Stimulated activated CD8-positive, alpha-beta memory T cell treated with anti-CD3 and anti-CD28 coated beads, Interleukin-2, amount 100 ng/mL, for 1 hour (primary cell): ENCODE data around the gene LYRM7.
"Not testable (repeated sequence)": the region's sequence is repeated elsewhere in the genome, so short reads cannot be mapped to it uniquely, and the experiment has no call there.

Source experiments
- DNase-seq, 2 donors: peaks; one replicate each; pipeline ENCODE4 v3.0.0-alpha.2; 2020; ENCODE audit warnings: low read depth in 2 of 2

The LYRM7 gene

GRCh38 chr5:131221008-131221703, 50.4 kb downstream of the LYRM7 start:
- no peak for DNase-seq

- DNase-seq = no peak
Measured at GRCh38 chr5:131221888-131222287, 51.1 kb downstream of the LYRM7 start.

GRCh38 chr5:131222731-131223130, 52.0 kb downstream of the LYRM7 start:
- no peak for DNase-seq

DNA sequence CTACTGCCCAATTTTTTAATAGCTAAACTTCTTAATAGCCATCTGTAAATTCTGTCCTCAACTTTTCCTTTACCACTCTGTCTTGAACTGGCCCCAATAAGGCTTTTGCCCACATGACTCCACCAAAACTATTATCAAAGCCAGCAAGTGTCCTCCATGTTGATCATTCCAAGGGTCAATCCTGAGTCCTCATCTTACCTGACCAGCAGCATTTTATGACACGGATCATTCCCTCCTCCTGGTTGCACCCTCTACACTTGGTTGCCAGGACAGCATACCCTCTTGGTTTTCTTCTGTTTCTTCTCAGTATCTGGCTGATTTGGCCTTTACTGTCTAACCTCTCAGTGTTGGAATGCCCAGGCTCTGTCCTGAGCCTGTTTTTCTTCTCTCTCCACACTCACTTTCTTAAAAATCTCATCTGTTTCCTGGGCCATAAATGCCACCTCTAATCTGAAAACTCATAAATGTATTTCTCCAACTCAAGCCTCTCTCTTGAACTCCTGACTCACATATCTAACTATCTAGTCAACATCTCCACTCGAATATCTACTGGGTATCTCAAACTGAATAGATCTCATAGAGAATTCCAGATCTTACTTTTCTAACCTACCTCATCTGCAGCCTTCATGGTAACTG, 53.1 kb downstream of the LYRM7 start:
- DNase-seq = no peak

GRCh38 chr5:131224387-131225201, 53.9 kb downstream of the LYRM7 start:
- no peak for DNase-seq

DNA sequence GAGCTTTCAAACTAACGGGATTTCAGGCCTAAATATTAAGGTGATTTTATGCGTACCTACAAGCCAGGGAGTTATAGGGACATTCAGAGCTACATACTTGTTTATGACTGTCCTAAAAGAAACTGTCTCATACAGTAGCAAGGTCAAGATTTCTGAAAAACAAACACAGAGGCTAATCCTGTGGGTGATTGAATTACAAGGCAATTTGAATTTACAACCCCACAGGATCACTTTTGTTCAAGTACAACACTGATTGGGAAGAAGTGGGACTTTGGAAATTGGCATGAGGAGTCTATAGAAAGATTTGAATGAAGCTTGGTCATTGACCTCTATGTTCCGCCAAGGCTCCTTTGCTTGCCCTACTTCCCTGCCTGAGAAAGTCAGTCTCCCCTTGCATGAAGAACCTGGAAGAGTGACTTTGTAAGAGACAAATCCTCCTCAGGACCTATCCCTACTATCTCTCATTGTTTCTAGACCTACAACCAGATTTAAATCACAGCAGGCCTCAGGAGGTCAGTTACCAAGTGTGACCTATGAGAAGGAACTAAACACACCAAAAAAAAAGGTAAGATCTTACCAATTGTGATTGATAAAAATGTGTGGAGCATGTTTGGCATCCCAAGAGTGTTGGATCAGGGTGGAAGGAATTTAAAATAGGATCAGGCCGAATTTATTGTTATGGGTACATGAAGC, 54.7 kb downstream of the LYRM7 start:
- no peak for DNase-seq

DNA sequence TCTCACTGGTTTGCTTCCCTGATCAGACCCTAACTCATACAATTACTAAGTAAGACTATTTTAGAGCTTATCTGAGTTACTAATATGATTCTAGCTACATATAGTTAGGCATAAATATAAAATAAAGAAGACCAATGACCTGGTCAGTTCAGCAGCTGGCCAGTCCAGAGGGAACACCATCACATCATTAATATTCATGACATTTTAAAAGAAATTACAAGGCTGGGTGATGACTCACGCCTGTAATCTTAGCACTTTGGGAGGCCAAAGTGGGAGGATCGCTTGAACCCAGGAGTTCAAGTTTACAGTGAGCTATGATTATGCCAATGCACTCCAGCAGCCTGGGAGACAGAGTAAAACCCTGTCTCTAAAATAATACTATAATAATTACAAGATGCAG, 56.2 kb downstream of the LYRM7 start:
- no peak for DNase-seq

- no peak for DNase-seq
Measured at GRCh38 chr5:131228646-131229045, 57.9 kb downstream of the LYRM7 start.

DNA sequence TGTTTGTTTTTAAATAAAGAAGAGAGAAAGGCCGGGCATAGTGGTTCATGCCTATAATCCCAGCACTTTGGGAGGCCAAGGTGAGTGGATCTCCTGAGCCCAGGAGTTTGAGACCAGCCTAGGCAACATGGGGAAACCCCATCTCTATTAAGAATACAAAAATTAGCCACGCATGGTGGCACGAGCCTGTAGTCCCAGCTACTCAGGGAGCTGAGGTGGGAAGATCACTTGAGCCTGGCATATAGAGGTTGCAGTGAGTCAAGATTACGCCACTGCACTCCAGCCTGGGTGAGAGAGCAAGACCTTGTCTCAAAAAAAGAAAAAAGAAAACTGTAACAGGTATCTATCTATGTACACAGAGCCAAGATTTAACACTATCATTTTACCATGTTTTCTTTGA, 58.9 kb downstream of the LYRM7 start:
- no peak for DNase-seq

DNA sequence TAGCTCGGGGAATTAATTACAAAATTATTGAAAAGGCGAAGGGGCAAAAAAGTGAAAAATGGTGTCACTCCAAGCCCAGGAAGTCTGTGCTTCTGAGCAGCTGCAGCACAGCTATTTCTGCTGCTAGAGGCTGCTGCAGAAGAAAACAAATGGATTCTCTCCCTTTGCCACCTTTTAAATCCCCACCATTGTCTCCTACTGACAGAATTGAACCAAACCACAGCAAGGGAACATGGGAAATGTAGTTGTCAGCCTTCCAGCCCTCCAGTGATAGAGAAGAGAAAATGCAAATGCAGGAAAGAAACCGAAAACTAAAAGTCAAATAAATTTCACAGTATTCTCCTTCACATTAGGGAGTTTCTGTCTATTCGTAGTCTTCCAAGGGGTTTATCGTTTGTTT, 59.7 kb downstream of the LYRM7 start:
- no peak for DNase-seq

DNA sequence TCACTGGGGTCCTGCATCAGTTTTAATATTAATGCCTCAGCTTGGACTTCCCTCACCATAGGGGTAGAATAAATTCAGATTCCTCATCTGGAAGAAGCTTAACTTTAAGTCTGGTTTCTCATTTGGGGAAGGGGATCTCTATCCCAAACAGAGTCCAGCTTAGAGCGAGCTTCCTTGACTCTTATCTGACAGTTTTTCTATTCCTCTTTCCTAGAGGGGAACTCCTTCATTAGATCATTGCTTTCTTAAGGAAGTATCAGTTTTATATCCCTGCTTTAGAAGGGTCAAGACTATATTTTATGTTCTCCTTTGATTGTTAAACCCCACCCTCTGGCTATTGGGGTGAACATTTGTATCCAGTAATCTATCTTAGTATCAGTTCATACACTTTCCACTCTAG, 68.9 kb downstream of the LYRM7 start:
- DNase-seq = no peak

GRCh38 chr5:131242728-131243255, 72.0 kb downstream of the LYRM7 start:
- no peak for DNase-seq

- no peak for DNase-seq
Measured at GRCh38 chr5:131245312-131245711, 74.6 kb downstream of the LYRM7 start.

- DNase-seq = no peak
Measured at GRCh38 chr5:131245948-131246347, 75.2 kb downstream of the LYRM7 start.

DNA sequence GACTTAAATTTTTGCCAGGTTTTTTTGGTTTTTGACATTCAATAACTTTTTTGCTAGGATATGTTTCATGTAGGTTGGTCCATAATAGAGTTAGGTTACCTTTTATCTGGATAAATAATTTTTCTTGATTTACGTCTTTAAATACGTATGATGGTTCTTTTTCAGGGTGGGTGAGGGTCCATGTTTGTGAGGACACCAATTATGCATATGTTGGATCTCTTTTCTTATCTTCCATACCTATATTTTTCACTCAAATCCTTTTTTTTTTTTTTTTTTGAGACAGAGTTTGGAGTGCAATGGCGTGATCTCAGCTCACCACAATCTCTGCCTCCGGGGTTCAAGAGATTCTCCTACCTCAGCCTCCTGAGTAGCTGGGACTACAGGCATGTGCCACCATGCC, 75.8 kb downstream of the LYRM7 start:
- no peak for DNase-seq

DNA sequence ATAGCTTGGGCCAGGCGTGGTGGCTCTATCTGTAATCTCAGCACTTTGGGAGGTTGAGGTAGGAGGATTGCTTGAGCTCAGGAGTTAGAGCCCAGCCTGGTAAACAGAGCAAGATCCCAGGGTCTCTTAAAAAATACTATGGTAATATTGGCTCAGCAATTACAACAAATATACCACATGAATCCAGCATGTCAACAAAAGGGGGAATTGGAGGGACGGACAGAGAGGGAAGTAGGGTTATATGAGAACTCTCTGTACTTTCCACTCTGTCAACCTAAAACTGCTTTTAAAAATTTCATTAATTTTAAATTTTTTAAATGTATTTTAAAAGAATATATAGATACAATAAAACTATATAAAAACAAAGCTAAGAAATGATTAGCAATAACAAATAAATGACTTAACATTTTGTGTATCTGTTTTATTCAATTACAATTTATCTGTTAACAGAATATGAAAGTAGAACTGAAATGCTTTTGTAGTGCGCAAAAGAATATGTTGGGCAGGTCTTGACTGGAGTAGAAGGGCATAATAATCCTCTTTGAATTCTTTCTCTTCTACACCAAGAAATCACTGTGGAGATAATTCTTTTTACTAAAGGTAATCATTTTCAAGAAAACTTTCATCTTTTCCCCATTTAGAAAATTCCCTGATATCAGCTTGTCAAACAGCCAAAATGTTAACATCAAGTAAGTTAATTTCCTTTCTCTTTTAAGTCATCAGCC, 80.2 kb downstream of the LYRM7 start:
- no peak for DNase-seq

GRCh38 chr5:131252824-131253171, 82.1 kb downstream of the LYRM7 start:
- peak; percentile 47 to 58 for DNase-seq

DNA sequence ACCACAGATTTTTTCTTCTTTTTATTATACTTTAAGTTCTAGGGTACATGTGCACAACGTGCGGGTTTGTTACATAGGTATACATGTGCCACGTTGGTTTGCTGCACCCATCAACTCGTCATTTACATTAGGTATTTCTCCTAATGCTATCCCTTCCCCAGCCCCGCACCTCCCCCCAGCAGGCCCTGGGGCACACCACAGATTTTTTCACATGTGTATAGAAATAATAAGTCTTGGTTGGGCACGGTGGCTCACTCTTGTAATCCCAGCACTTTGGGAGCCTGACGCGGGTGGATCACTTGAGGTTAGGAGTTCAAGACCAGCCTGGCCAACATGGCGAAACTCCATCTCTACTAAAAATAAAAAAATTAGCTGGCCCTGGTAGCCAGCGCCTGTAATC, 83.3 kb downstream of the LYRM7 start:
- not testable (repeated sequence) for DNase-seq

DNA sequence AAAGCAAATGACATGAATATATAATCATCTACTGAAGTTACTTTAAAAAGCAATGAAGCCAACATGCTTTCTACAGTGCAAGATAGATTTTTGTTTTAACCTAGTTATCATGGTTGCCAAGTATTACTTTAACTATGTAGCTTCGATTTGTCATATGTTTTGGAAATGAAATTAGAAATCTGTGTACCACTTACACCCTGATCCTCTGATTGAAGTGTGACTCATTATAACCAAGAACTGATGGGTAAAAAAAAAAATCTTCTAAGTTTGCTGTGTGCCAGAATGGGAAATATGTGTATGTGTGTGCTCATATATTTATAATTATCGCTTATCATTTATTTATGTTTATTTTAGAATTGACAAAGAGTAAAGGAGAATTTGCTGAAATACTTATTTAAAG, 84.0 kb downstream of the LYRM7 start:
- no peak for DNase-seq
